ENCODE measurements around the gene GET4. TPM values are rescaled to one million over a fixed set of nuclear protein-coding genes. Genes with fewer than 3 reads are reported as not detected.

GET4 gene
- total RNA-seq, 1 donor from 2014 or later: 35.8 TPM

- Histone ChIP-seq H3K36me3 (peaks cover 0 to 50% of the 10 kb centered on the region in 2 donors), H3K4me3 (no peak overlapping the region), H3K27ac (peak overlapping the region; percentile 71), H3K27me3 (no peaks in the 10 kb centered on the region), H3K4me1 (peaks cover 15% of the 10 kb centered on the region), H3K9me3 (no peaks in the 10 kb centered on the region)
- TF ChIP-seq CTCF (IDR thresholded peaks at IDR 0.05): no peak
- TF ChIP-seq POLR2A (IDR thresholded peaks at IDR 0.05): no peak
- TF ChIP-seq POLR2AphosphoS5 (IDR thresholded peaks at IDR 0.05; ENCODE audit: insufficient read depth in 1 of 2, low read depth in 1 of 2): no peak
- intact Hi-C loops (cut with DNase I): no loop called here
- no peak for DNase-seq (ENCODE audit: extremely low spot score in 2 of 2)
Observed at GRCh38 chr7:842431-843031, 33.8 kb upstream of the GET4 start.

GRCh38 chr7:843230-843629, 33.1 kb upstream of the GET4 start:
- Histone ChIP-seq H3K9me3 (no peaks in the 10 kb centered on the region), H3K27me3 (no peaks in the 10 kb centered on the region), H3K36me3 (peaks cover 0 to 50% of the 10 kb centered on the region in 2 donors), H3K4me1 (peaks cover 13% of the 10 kb centered on the region), H3K4me3 (no peak overlapping the region), H3K27ac (peak overlapping the region; percentile 71)
- TF ChIP-seq POLR2A (IDR thresholded peaks at IDR 0.05) (no peak), POLR2AphosphoS5 (IDR thresholded peaks at IDR 0.05; ENCODE audit: insufficient read depth in 1 of 2, low read depth in 1 of 2) (no peak), CTCF (IDR thresholded peaks at IDR 0.05) (no peak)
- intact Hi-C loops (cut with DNase I): no loop called here
- no peak for DNase-seq (ENCODE audit: extremely low spot score in 2 of 2)

- Histone ChIP-seq H3K27ac (no peak overlapping the region), H3K4me1 (peaks cover 13% of the 10 kb centered on the region), H3K36me3 (peaks cover 0 to 48% of the 10 kb centered on the region in 2 donors), H3K9me3 (no peaks in the 10 kb centered on the region), H3K27me3 (no peaks in the 10 kb centered on the region), H3K4me3 (no peak overlapping the region)
- TF ChIP-seq POLR2AphosphoS5 (IDR thresholded peaks at IDR 0.05; ENCODE audit: insufficient read depth in 1 of 2, low read depth in 1 of 2): no peak
- TF ChIP-seq POLR2A (IDR thresholded peaks at IDR 0.05): no peak
- TF ChIP-seq CTCF (IDR thresholded peaks at IDR 0.05): no peak
- intact Hi-C loops (cut with DNase I): no loop called here
- no peak for DNase-seq (ENCODE audit: extremely low spot score in 2 of 2)
Observed at GRCh38 chr7:844043-844442, 32.3 kb upstream of the GET4 start.

GRCh38 chr7:844514-844913, 31.8 kb upstream of the GET4 start:
- Histone ChIP-seq H3K4me1 (peaks cover 13% of the 10 kb centered on the region), H3K36me3 (peaks cover 0 to 51% of the 10 kb centered on the region in 2 donors), H3K27me3 (no peaks in the 10 kb centered on the region), H3K4me3 (no peak overlapping the region), H3K9me3 (no peaks in the 10 kb centered on the region), H3K27ac (no peak overlapping the region)
- no peak for DNase-seq (ENCODE audit: extremely low spot score in 2 of 2)
- TF ChIP-seq CTCF (IDR thresholded peaks at IDR 0.05) (no peak), POLR2A (IDR thresholded peaks at IDR 0.05) (no peak)
- intact Hi-C loops (cut with DNase I): no loop called here

- Histone ChIP-seq H3K27ac (no peak overlapping the region), H3K36me3 (peaks cover 0 to 53% of the 10 kb centered on the region in 2 donors), H3K4me3 (no peak overlapping the region), H3K9me3 (no peaks in the 10 kb centered on the region), H3K27me3 (no peaks in the 10 kb centered on the region), H3K4me1 (peaks cover 13% of the 10 kb centered on the region)
- TF ChIP-seq POLR2AphosphoS5 (IDR thresholded peaks at IDR 0.05; ENCODE audit: insufficient read depth in 1 of 2, low read depth in 1 of 2): no peak
- TF ChIP-seq CTCF (IDR thresholded peaks at IDR 0.05): no peak
- no peak for TF ChIP-seq POLR2A (IDR thresholded peaks at IDR 0.05)
- DNase-seq (ENCODE audit: extremely low spot score in 2 of 2): no peak
- intact Hi-C loops (cut with DNase I): no loop called here
Observed at GRCh38 chr7:845091-845490, 31.3 kb upstream of the GET4 start.
